HepG2 (cell line): Measurements from ENCODE around the gene CST8. TPM values are rescaled to one million over a fixed set of nuclear protein-coding genes. Genes with fewer than 3 reads are reported as not detected.

Experiments used
- ATAC-seq: fragments of 200-7000 bp; cut with Tn5 transposase; 3 replicates; pipeline ENCODE4 v1.9.1; 2020; ENCODE audit warnings: mild to moderate bottlenecking, moderate library complexity
- BruUV-seq: library from RNA; stranded (reverse); fragments of 400-500 nt; replicated peaks from 2 replicates; lab custom pipeline; 2021; lab: Mats Ljungman, UMichigan
- CTCF ChIA-PET: fragments of 300-600 bp; formaldehyde crosslinking; extraction: SDS; loops from one replicate; lab custom pipeline; 2021; ENCODE audit warnings: low total read pairs, inconsistent platforms, low intra/inter-chr PET ratio; lab: Yijun Ruan, JAX
- POLR2A ChIA-PET: fragments of 350-600 bp; sonication (Branson Sonifier 250); formaldehyde crosslinking; loops from one replicate; lab custom pipeline; 2020; ENCODE audit warnings: antibody characterized with exemption, inconsistent platforms; lab: Yijun Ruan, JAX
- DNase-seq: peaks from one replicate; pipeline ENCODE4 v3.0.0-alpha.2; 2015; ENCODE audit warnings: low spot score
- FAIRE-seq: peaks from 3 replicates; lab custom pipeline; 2011; peaks lifted over from hg19 to GRCh38; lab: Jason Lieb, UNC
- H2AFZ ChIP-seq: one replicate; pipeline ENCODE4 v1.6.1; 2011; ENCODE audit warnings: low read length, inconsistent platforms
- H3K27ac ChIP-seq: fragments of 300-600 bp; 3 replicates; pipeline ENCODE4 v1.8.0; 2011; ENCODE audit warnings: mixed run types, mild to moderate bottlenecking, mixed read lengths, low read length, inconsistent platforms; ENCODE audit not compliant: insufficient read depth; ENCODE audit errors: extremely low read length
- H3K27me3 ChIP-seq, 2 experiments: fragments of 200-600 bp in 1 of 2; 2 replicates in 1 of 2; 3 replicates in 1 of 2; pipeline versions ENCODE4 v1.6.0 to v1.8.0; 2011; ENCODE audit warnings: low read length in 2 of 2, mild to moderate bottlenecking in 2 of 2, moderate library complexity in 2 of 2, inconsistent platforms in 1 of 2; ENCODE audit not compliant: insufficient read depth in 2 of 2, control insufficient read depth in 1 of 2
- H3K36me3 ChIP-seq, 2 experiments: fragments of 200-600 bp in 1 of 2; replicated peaks in 1 of 2; 2 replicates in 1 of 2; 3 replicates in 1 of 2; pipeline versions ENCODE4 v1.5.1 to v1.8.0; 2011; ENCODE audit warnings: low read length in 2 of 2, inconsistent platforms in 1 of 2; ENCODE audit not compliant: insufficient read depth in 2 of 2, control insufficient read depth in 1 of 2
- H3K4me1 ChIP-seq: 2 replicates; pipeline ENCODE4 v1.5.1; 2012; ENCODE audit warnings: low read length, inconsistent platforms; ENCODE audit not compliant: insufficient read depth
- H3K4me2 ChIP-seq: 2 replicates; pipeline ENCODE4 v1.6.0; 2011; ENCODE audit warnings: low read depth, low read length, inconsistent platforms
- H3K4me3 ChIP-seq, 3 experiments: fragments of 200-600 bp in 1 of 3; sonication (generic), shearing (Covaris generic) in 1 of 3; replicated peaks in 1 of 3; 2 replicates each; pipeline ENCODE4 v1.5.1; 2011 to 2016; ENCODE audit warnings: low read length in 3 of 3, inconsistent platforms in 2 of 3, low read depth in 2 of 3, mild to moderate bottlenecking in 2 of 3, control low read depth in 1 of 3, mixed read lengths in 1 of 3; ENCODE audit not compliant: insufficient read depth in 1 of 3
- H3K79me2 ChIP-seq: one replicate; pipeline ENCODE4 v1.6.1; 2011; ENCODE audit warnings: low read length, inconsistent platforms; ENCODE audit not compliant: insufficient read depth
- H3K9ac ChIP-seq: 2 replicates; pipeline ENCODE4 v1.6.0; 2011; ENCODE audit warnings: mild to moderate bottlenecking, low read depth, low read length, inconsistent platforms; ENCODE audit not compliant: insufficient read depth
- H3K9me3 ChIP-seq: 2 replicates; pipeline ENCODE4 v1.5.1; 2012; ENCODE audit warnings: mild to moderate bottlenecking, low read length
- H4K20me1 ChIP-seq: 2 replicates; pipeline ENCODE4 v1.6.0; 2011; ENCODE audit warnings: inconsistent platforms, mild to moderate bottlenecking, low read length, moderate library complexity; ENCODE audit not compliant: insufficient read depth
- ATF5 ChIP-seq: sonication (generic); formaldehyde crosslinking; IDR thresholded peaks from 2 replicates; pipeline ENCODE4 v1.4.0; 2020; ENCODE audit warnings: mild to moderate bottlenecking, low read depth, missing genetic modification reagents
- ATF7-NPFF ChIP-seq: sonication (generic); formaldehyde crosslinking; IDR thresholded peaks from 2 replicates; pipeline ENCODE4 v1.8.1; 2023; ENCODE audit warnings: mild to moderate bottlenecking, low read depth, missing genetic modification reagents, moderate library complexity
- BCL6 ChIP-seq: IDR thresholded peaks from 2 replicates; pipeline ENCODE4 v1.6.1; 2016; ENCODE audit warnings: missing genetic modification reagents, missing compliant biosample characterization
- CBX5 ChIP-seq: sonication (generic); formaldehyde crosslinking; IDR thresholded peaks from 2 replicates; pipeline ENCODE4 v1.4.0; 2020; ENCODE audit warnings: missing genetic modification reagents, borderline replicate concordance
- CC2D1A ChIP-seq: sonication (generic); formaldehyde crosslinking; IDR thresholded peaks from 2 replicates; pipeline ENCODE4 v1.8.1; 2023; ENCODE audit warnings: mild to moderate bottlenecking, missing genetic modification reagents
- DBP ChIP-seq: sonication (generic); formaldehyde crosslinking; IDR thresholded peaks from 2 replicates; pipeline ENCODE4 v1.4.0; 2020; ENCODE audit warnings: missing genetic modification reagents; ENCODE audit errors: not compliant biosample characterization
- ETV6 ChIP-seq: sonication (generic); formaldehyde crosslinking; conservative IDR thresholded peaks from 2 replicates; pipeline ENCODE4 v1.4.0; 2020; ENCODE audit warnings: missing genetic modification reagents
- GATA4 ChIP-seq: sonication (generic); IDR thresholded peaks from 2 replicates; pipeline ENCODE4 v1.6.1; 2016; ENCODE audit warnings: antibody characterized with exemption, low read depth, borderline replicate concordance
- MED13 ChIP-seq: sonication (generic); formaldehyde crosslinking; IDR thresholded peaks from 2 replicates; pipeline ENCODE4 v1.5.0; 2020; ENCODE audit warnings: missing genetic modification reagents
- MIER3 ChIP-seq: IDR thresholded peaks from 2 replicates; pipeline ENCODE4 v1.6.1; 2016; ENCODE audit warnings: missing compliant biosample characterization, borderline replicate concordance
- PLRG1 ChIP-seq: fragments of 450-650 bp; conservative IDR thresholded peaks from 2 replicates; pipeline ENCODE4 v1.6.1; 2016
- SETDB1 ChIP-seq: sonication (generic); formaldehyde crosslinking; IDR thresholded peaks from 2 replicates; pipeline ENCODE4 v1.5.1; 2020; ENCODE audit warnings: missing genetic modification reagents, mild to moderate bottlenecking, borderline replicate concordance
- ZBTB38 ChIP-seq: sonication (generic); formaldehyde crosslinking; IDR thresholded peaks from 2 replicates; pipeline ENCODE4 v1.5.1; 2020; ENCODE audit warnings: mild to moderate bottlenecking, missing genetic modification reagents
- ZBTB7B ChIP-seq: sonication (generic); formaldehyde crosslinking; IDR thresholded peaks from 2 replicates; pipeline ENCODE4 v1.4.0; 2020; ENCODE audit warnings: missing genetic modification reagents
- ZNF543 ChIP-seq: sonication (generic); formaldehyde crosslinking; IDR thresholded peaks from 2 replicates; pipeline ENCODE4 v1.4.0; 2020; ENCODE audit warnings: mild to moderate bottlenecking, missing genetic modification reagents
- ZNF562 ChIP-seq: sonication (generic); formaldehyde crosslinking; IDR thresholded peaks from 2 replicates; pipeline ENCODE4 v1.8.0; 2022; ENCODE audit warnings: missing genetic modification reagents, borderline replicate concordance
- ZNF720 ChIP-seq: sonication (generic); formaldehyde crosslinking; IDR thresholded peaks from 2 replicates; pipeline ENCODE4 v1.4.0; 2020; ENCODE audit warnings: missing genetic modification reagents
- ZSCAN20 ChIP-seq: sonication (generic); formaldehyde crosslinking; IDR thresholded peaks from 2 replicates; pipeline ENCODE4 v1.4.0; 2020; ENCODE audit warnings: missing genetic modification reagents, mild to moderate bottlenecking, borderline replicate concordance
- in situ Hi-C: cut with HindIII; loops from 2 replicates; pipeline ENCODE4 v1.10.0; 2017; ENCODE audit warnings: low pct_unique_long_range_greater_than_20kb; ENCODE audit not compliant: extremely low pct_ligation_motif_present
- intact Hi-C: fragments of 100-400 bp; cut with micrococcal nuclease; formaldehyde crosslinking; loops from one replicate; pipeline ENCODE4 v1.10.0; 2022; ENCODE audit not compliant: unreplicated experiment
- polyA plus RNA-seq, 8 experiments: library from polyadenylated mRNA; depleted of rRNA in 3 of 8; stranded (reverse) in 7 of 8; unstranded in 1 of 8; fragments of >200 nt; fragmentation: Illumina TruSeq in 4 of 8; extraction: Trizol in 4 of 8; gene quantifications; 2 replicates each; pipeline versions ENCODE4 v1.2.1 to v1.2.3, GENCODE V29; 2011 to 2016; ENCODE audit warnings: low read depth in 4 of 8, missing spikeins in 1 of 8, mixed read lengths in 1 of 8; ENCODE audit not compliant: insufficient read depth in 1 of 8
- total RNA-seq, 5 experiments: library from RNA; depleted of rRNA; stranded (reverse); fragments of >200 nt; fragmentation: Illumina TruSeq; extraction: Trizol; gene quantifications; 2 replicates each; pipeline ENCODE4 v1.2.3, GENCODE V29; 2016; ENCODE audit warnings: low read depth in 1 of 5
- TF ChIP-seq, protein P1 (sequence below): sonication (generic); formaldehyde crosslinking; IDR thresholded peaks from 2 replicates; pipeline ENCODE4 v1.5.0; 2020; ENCODE audit warnings: mild to moderate bottlenecking, missing genetic modification reagents

CST8 gene
- total and polyA plus RNA-seq, 2 of the 13 experiments (the other 11 are each of a cell fraction or from before 2014, with no cell fraction given), result not detected

DNA sequence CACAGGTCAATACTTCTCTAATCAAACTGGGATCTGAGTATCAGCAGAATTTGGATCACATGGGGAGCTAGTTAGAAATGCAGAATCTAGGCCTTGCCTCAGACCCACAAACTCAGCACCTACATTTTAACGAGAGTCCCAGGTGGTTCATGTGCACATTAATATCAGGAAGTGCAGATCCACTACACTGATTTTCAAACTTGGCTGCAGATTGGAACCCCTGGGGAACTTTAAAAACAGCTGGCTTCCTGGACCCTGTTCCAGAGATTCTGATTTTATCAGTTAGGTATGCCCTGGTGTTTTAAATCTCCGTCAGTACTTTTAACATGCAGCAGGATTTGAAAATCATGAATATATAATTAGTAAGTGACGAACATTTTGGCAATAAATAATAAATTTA is 1.9 kb upstream of the CST8 start (continued):
- TF ChIP-seq, protein P1, sequence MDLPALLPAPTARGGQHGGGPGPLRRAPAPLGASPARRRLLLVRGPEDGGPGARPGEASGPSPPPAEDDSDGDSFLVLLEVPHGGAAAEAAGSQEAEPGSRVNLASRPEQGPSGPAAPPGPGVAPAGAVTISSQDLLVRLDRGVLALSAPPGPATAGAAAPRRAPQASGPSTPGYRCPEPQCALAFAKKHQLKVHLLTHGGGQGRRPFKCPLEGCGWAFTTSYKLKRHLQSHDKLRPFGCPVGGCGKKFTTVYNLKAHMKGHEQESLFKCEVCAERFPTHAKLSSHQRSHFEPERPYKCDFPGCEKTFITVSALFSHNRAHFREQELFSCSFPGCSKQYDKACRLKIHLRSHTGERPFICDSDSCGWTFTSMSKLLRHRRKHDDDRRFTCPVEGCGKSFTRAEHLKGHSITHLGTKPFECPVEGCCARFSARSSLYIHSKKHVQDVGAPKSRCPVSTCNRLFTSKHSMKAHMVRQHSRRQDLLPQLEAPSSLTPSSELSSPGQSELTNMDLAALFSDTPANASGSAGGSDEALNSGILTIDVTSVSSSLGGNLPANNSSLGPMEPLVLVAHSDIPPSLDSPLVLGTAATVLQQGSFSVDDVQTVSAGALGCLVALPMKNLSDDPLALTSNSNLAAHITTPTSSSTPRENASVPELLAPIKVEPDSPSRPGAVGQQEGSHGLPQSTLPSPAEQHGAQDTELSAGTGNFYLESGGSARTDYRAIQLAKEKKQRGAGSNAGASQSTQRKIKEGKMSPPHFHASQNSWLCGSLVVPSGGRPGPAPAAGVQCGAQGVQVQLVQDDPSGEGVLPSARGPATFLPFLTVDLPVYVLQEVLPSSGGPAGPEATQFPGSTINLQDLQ, result no peak
- no peak for TF ChIP-seq ATF7-NPFF (CRISPR knock-in tag)
- TF ChIP-seq, all 625 proteins: peak for 0

- POLR2A ChIA-PET, result no interaction called here
Observed at GRCh38 chr20:23492292-23492691, 1.4 kb downstream of the CST8 start.

More at GRCh38 chr20:23492292-23492691, 1.4 kb downstream of the CST8 start:
- in situ Hi-C loops, result no loop called here
- Histone ChIP-seq H3K4me2 (no peak overlapping the region; the same call in 1 of the 2 replicates), H3K27me3 (peaks cover 0 to 4% of the 10 kb centered on the region in 2 experiments; a peak in 1 of 5 replicates), H3K4me3 (no peak overlapping the region), H3K36me3 (no peaks in the 10 kb centered on the region), H3K27ac (no peak overlapping the region), H3K9me3 (no peaks in the 10 kb centered on the region), H3K9ac (no peak overlapping the region), H3K4me1 (peaks cover 23% of the 10 kb centered on the region), H4K20me1 (peaks cover 3% of the 10 kb centered on the region; the same call in 1 of the 2 replicates)
- no peak for DNase-seq
- peak; percentile 59 for ATAC-seq
- intact Hi-C loops, result no loop called here
- BruUV-seq, result no TSS peak
- FAIRE-seq, result no peak
- CTCF ChIA-PET, result no interaction called here
- TF ChIP-seq CC2D1A (CRISPR knock-in tag) (no peak), DBP (CRISPR knock-in tag) (no peak), SETDB1 (no peak), ZNF562 (CRISPR knock-in tag) (no peak), MED13 (CRISPR knock-in tag) (no peak), ZNF720 (CRISPR knock-in tag) (no peak), PLRG1 (no peak), ATF5 (CRISPR knock-in tag) (no peak), CBX5 (CRISPR knock-in tag) (no peak), BCL6 (CRISPR knock-in tag) (no peak), ETV6 (CRISPR knock-in tag) (no peak), ZBTB7B (no peak), GATA4 (no peak), MIER3 (CRISPR knock-in tag) (no peak), ZNF543 (no peak), ZBTB38 (CRISPR knock-in tag) (no peak), ZSCAN20 (CRISPR knock-in tag) (no peak)
- TF ChIP-seq, all 625 proteins: peak for 0
- no peaks in the 10 kb centered on the region for H3K79me2 ChIP-seq
- H2AFZ ChIP-seq, result no peak overlapping the region
